Fibroblast of mammary gland (primary cell): ENCODE data around the gene PROKR1.

Source experiments
- DNase-seq: peaks from one replicate; pipeline ENCODE4 v3.0.0-alpha.2; 2010; ENCODE audit warnings: low read depth
- H3K4me3 ChIP-seq: 2 replicates; pipeline ENCODE4 v1.5.1; 2011; ENCODE audit warnings: low read depth, mild to moderate bottlenecking, low read length, moderate library complexity; ENCODE audit not compliant: control insufficient read depth
- CTCF ChIP-seq: conservative IDR thresholded peaks from 2 replicates; pipeline ENCODE4 v1.5.1; 2011; ENCODE audit warnings: low read depth, low read length, inconsistent platforms; ENCODE audit not compliant: control insufficient read depth, insufficient read depth

PROKR1 gene

GRCh38 chr2:68684197-68684596, 40.8 kb downstream of the PROKR1 start:
- H3K4me3 ChIP-seq: no peak overlapping the region
- no peak for DNase-seq
- TF ChIP-seq CTCF: no peak

GRCh38 chr2:68686178-68686577, 42.8 kb downstream of the PROKR1 start:
- no peak for TF ChIP-seq CTCF
- no peak for DNase-seq
- H3K4me3 ChIP-seq: no peak overlapping the region

- no peak for DNase-seq
- H3K4me3 ChIP-seq: no peak overlapping the region
- no peak for TF ChIP-seq CTCF
Measured at GRCh38 chr2:68687018-68687417, 43.6 kb downstream of the PROKR1 start.

- H3K4me3 ChIP-seq: no peak overlapping the region
- DNase-seq: no peak
- TF ChIP-seq CTCF: no peak
Measured at GRCh38 chr2:68689553-68690537, 46.5 kb downstream of the PROKR1 start.

- no peak for DNase-seq
- H3K4me3 ChIP-seq: no peak overlapping the region
- TF ChIP-seq CTCF: no peak
Measured at GRCh38 chr2:68690851-68691250, 47.5 kb downstream of the PROKR1 start.

GRCh38 chr2:68692511-68692910, 49.1 kb downstream of the PROKR1 start:
- DNase-seq: no peak
- H3K4me3 ChIP-seq: no peak overlapping the region
- TF ChIP-seq CTCF: no peak
